ENCODE results near the gene ELP1. TPM values are rescaled to one million over a fixed set of nuclear protein-coding genes. Genes with fewer than 3 reads are reported as not detected.

Gene ELP1
- total RNA-seq, 5 donors from 2014 or later (not counting 1 experiment from before 2014, with no cell fraction given) = 23.1 to 34.5 (median 25.0) TPM

DNA sequence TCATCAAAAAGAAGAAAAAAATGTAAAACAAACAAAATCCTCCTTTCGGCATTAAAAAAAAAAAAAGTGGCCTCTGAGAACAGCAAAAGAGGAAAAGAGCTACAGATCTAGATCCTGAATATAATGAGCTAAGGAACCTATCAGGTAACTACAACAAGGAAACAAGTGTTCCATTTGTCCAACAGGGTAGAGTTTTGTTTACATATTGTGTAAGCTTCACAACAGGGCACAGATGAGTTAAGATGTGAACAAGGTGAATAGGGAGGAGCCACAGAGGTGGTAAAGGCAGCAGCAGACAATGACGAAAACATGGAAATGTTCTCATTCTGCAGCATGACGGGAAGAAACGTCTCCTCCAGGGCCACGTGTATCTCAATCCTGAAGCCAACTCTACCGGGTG, 14.4 kb downstream of the ELP1 start:
- H3K4me1 ChIP-seq (ENCODE audit: control insufficient read depth in 1 of 2, extremely low read depth in 1 of 2, insufficient read depth in 2 of 2, low read length in 2 of 2) = no peaks in the 10 kb centered on the region
- no peak for ATAC-seq (replicated peaks in 1 of 4)
- DNase-seq = no peak
- Mint-ChIP-seq H3K4me1 (peaks cover 0 to 1% (median 0%) of the 10 kb centered on the region in 3 donors), H3K27ac (peak overlapping the region in 1 of 2 donors; percentile 19), H3K4me3 (no peak overlapping the region), H3K36me3 (peaks cover 61% of the 10 kb centered on the region), H3K9me3 (no peaks in the 10 kb centered on the region), H3K27me3 (no peaks in the 10 kb centered on the region)
- no peaks in the 10 kb centered on the region for H3K27me3 ChIP-seq (replicated peaks in 1 of 2; ENCODE audit: control insufficient read depth in 2 of 2, extremely low read depth in 1 of 2, insufficient read depth in 2 of 2, low read length in 1 of 2)
- no peak overlapping the region for H3K27ac ChIP-seq (ENCODE audit: low read length)
- CTCF ChIA-PET = interaction anchor here in 1 of 2 donors (0.7 to 1.7 kb wide), 3 partner anchors 12 to 97 kb away, joined by 3 to 9 read pairs (median 3); no protein-coding TSS in a partner anchor
- 82% methylated on average over 2 of the region's 6 CpGs for WGBS (ENCODE audit: insufficient coverage)
- POLR2A ChIA-PET = interaction anchor here (0.6 to 0.7 kb wide), 3 partner anchors 79 to 273 kb away, joined by 3 to 4 read pairs (median 3); no protein-coding TSS in a partner anchor
- peaks cover 13 to 71% of the 10 kb centered on the region in 2 donors for H3K36me3 ChIP-seq (ENCODE audit: control insufficient read depth in 2 of 2, extremely low read depth in 1 of 2, insufficient read depth in 1 of 2, low read length in 1 of 2)
- no peak overlapping the region for H3K4me3 ChIP-seq (ENCODE audit: control insufficient read depth in 1 of 2, extremely low read depth in 1 of 2, low read length in 1 of 2)
- no peaks in the 10 kb centered on the region for H3K9me3 ChIP-seq

DNA sequence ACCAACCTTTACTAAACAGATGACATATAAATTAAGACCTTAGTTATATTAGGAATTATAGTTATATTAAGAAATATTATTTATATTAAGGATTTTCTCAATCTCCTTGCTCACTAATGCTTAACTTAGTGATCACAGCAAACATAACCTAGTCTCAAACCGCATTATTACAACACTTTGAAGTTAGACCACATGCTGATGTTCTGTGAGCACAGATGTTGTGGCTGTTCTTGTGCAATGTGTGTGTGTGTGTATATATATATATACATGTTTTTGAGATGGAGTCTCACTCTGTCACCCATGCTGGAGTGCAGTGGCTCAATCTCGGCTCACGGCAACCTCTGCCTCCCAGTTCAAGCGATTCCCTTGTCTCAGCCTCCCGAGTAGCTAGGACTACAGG, 20.5 kb downstream of the ELP1 start:
- peaks cover 57% of the 10 kb centered on the region for H3K36me3 Mint-ChIP-seq
- no peak for ATAC-seq (replicated peaks in 1 of 4)
- no peaks in the 10 kb centered on the region for H3K27me3 Mint-ChIP-seq
- Histone ChIP-seq H3K36me3 (ENCODE audit: control insufficient read depth in 2 of 2, extremely low read depth in 1 of 2, insufficient read depth in 1 of 2, low read length in 1 of 2) (peaks cover 5 to 53% of the 10 kb centered on the region in 2 donors), H3K27me3 (replicated peaks in 1 of 2; ENCODE audit: control insufficient read depth in 2 of 2, extremely low read depth in 1 of 2, insufficient read depth in 2 of 2, low read length in 1 of 2) (no peaks in the 10 kb centered on the region), H3K4me3 (ENCODE audit: control insufficient read depth in 1 of 2, extremely low read depth in 1 of 2, low read length in 1 of 2) (no peak overlapping the region), H3K9me3 (no peaks in the 10 kb centered on the region), H3K4me1 (ENCODE audit: control insufficient read depth in 1 of 2, extremely low read depth in 1 of 2, insufficient read depth in 2 of 2, low read length in 2 of 2) (peaks cover 3 to 13% of the 10 kb centered on the region in 2 experiments), H3K27ac (ENCODE audit: low read length) (no peak overlapping the region)
- no peaks in the 10 kb centered on the region for H3K9me3 Mint-ChIP-seq
- H3K4me1 Mint-ChIP-seq = peaks cover 18 to 27% (median 19%) of the 10 kb centered on the region in 3 donors
- H3K27ac Mint-ChIP-seq = no peak overlapping the region
- no peak for DNase-seq
- 97% methylated on average over 4 of the region's 5 CpGs for WGBS (ENCODE audit: insufficient coverage)
- H3K4me3 Mint-ChIP-seq = no peak overlapping the region
- POLR2A ChIA-PET = no interaction called here
- CTCF ChIA-PET = no interaction called here

DNA sequence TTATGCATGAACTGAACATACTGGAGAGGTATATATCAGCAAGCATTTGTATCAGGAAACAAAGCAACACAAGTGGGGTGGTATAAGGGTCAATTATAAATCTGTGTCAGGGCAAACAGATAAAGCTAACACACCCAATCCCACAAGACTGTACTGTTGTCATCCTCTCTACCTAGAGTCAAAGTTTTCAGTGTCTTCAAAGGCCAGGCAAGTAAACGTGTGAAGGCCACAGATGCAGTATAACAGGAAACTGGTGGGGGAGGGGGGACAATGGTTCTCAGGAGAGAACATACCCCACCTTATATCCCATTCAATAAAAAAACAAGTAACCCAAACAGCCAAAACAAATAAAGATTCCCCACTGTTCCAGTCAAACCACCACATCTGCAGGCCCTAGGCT, 22.1 kb downstream of the ELP1 start:
- Mint-ChIP-seq H3K27me3 (no peaks in the 10 kb centered on the region), H3K4me3 (no peak overlapping the region), H3K9me3 (no peaks in the 10 kb centered on the region), H3K27ac (peak overlapping the region; percentile 89 to 90), H3K4me1 (peaks cover 18 to 27% (median 19%) of the 10 kb centered on the region in 3 donors), H3K36me3 (peaks cover 60% of the 10 kb centered on the region)
- WGBS (ENCODE audit: insufficient coverage) = no CpG with 5 or more reads among the region's 1 CpG
- ChIA-PET POLR2A (interaction anchor here in 1 of 2 donors (0.7 kb wide), 1 partner anchor 18 kb away, joined by 4 read pairs; no protein-coding TSS in a partner anchor), CTCF (interaction anchor here in 1 of 2 donors (0.5 kb wide), 1 partner anchor 378 kb away, joined by 3 read pairs; no protein-coding TSS in a partner anchor)
- Histone ChIP-seq H3K9me3 (no peaks in the 10 kb centered on the region), H3K27me3 (replicated peaks in 1 of 2; ENCODE audit: control insufficient read depth in 2 of 2, extremely low read depth in 1 of 2, insufficient read depth in 2 of 2, low read length in 1 of 2) (no peaks in the 10 kb centered on the region), H3K27ac (ENCODE audit: low read length) (peak overlapping the region; percentile 29), H3K4me1 (ENCODE audit: control insufficient read depth in 1 of 2, extremely low read depth in 1 of 2, insufficient read depth in 2 of 2, low read length in 2 of 2) (peaks cover 3 to 13% of the 10 kb centered on the region in 2 experiments), H3K36me3 (ENCODE audit: control insufficient read depth in 2 of 2, extremely low read depth in 1 of 2, insufficient read depth in 1 of 2, low read length in 1 of 2) (peaks cover 0 to 58% of the 10 kb centered on the region in 2 donors), H3K4me3 (ENCODE audit: control insufficient read depth in 1 of 2, extremely low read depth in 1 of 2, low read length in 1 of 2) (no peak overlapping the region)
- ATAC-seq (replicated peaks in 1 of 4) = peak; percentile 27 to 90 (median 52)
- DNase-seq = peak in 20 of 35 experiments; percentile 0 to 43 (median 18)

DNA sequence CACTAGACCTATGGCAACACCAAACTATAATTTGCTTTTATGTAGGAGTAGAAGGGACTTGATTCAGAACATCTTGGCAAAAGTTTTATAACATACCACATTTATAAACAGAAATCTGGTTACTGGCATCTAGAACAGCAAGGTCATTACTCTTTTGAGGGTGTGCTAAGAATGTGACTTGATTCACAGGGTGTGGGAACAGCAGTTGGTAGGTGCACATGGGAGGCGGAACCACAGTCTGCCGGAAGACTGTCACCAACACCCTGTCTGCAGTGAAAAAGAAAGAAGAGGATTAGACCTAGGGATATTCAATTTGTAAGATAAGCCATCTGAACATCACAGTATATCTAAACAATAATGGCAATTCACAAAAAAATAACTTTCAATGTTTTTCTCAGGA, 23.0 kb downstream of the ELP1 start:
- no peaks in the 10 kb centered on the region for H3K27me3 Mint-ChIP-seq
- ChIA-PET CTCF (no interaction called here), POLR2A (no interaction called here)
- no CpG with 5 or more reads among the region's 2 CpGs for WGBS (ENCODE audit: insufficient coverage)
- H3K27ac Mint-ChIP-seq = peak overlapping the region; percentile 89 to 90
- H3K9me3 ChIP-seq = no peaks in the 10 kb centered on the region
- H3K36me3 Mint-ChIP-seq = peaks cover 60% of the 10 kb centered on the region
- peak overlapping the region; percentile 28 for H3K27ac ChIP-seq (ENCODE audit: low read length)
- no peak for ATAC-seq (replicated peaks in 1 of 4)
- H3K9me3 Mint-ChIP-seq = no peaks in the 10 kb centered on the region
- peaks cover 18 to 27% (median 19%) of the 10 kb centered on the region in 3 donors for H3K4me1 Mint-ChIP-seq
- H3K4me3 ChIP-seq (ENCODE audit: control insufficient read depth in 1 of 2, extremely low read depth in 1 of 2, low read length in 1 of 2) = no peak overlapping the region
- DNase-seq = no peak
- H3K27me3 ChIP-seq (replicated peaks in 1 of 2; ENCODE audit: control insufficient read depth in 2 of 2, extremely low read depth in 1 of 2, insufficient read depth in 2 of 2, low read length in 1 of 2) = no peaks in the 10 kb centered on the region
- peaks cover 3 to 13% of the 10 kb centered on the region in 2 experiments for H3K4me1 ChIP-seq (ENCODE audit: control insufficient read depth in 1 of 2, extremely low read depth in 1 of 2, insufficient read depth in 2 of 2, low read length in 2 of 2)
- peaks cover 0 to 63% of the 10 kb centered on the region in 2 donors for H3K36me3 ChIP-seq (ENCODE audit: control insufficient read depth in 2 of 2, extremely low read depth in 1 of 2, insufficient read depth in 1 of 2, low read length in 1 of 2)
- no peak overlapping the region for H3K4me3 Mint-ChIP-seq

DNA sequence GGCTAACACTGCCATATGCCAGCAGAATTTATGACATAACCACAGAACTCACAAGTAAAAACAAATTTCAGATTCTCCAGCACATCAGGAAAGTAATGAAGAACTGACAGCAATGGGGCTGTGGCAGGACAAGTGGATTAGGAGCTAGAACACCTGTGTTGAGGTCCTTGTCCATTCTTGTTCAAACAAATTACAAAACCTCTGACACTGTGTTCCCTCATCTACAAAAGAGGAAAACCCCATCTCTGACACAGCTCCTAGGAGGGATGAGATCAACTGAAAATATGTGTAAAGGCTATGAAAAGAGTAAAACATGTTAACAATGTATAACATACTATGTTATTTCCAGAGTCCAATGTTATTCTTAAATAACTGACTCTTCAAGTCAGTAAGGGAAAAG, 23.5 kb downstream of the ELP1 start:
- Histone ChIP-seq H3K27me3 (replicated peaks in 1 of 2; ENCODE audit: control insufficient read depth in 2 of 2, extremely low read depth in 1 of 2, insufficient read depth in 2 of 2, low read length in 1 of 2) (no peaks in the 10 kb centered on the region), H3K27ac (ENCODE audit: low read length) (no peak overlapping the region), H3K36me3 (ENCODE audit: control insufficient read depth in 2 of 2, extremely low read depth in 1 of 2, insufficient read depth in 1 of 2, low read length in 1 of 2) (peaks cover 0 to 63% of the 10 kb centered on the region in 2 donors), H3K9me3 (no peaks in the 10 kb centered on the region), H3K4me3 (ENCODE audit: control insufficient read depth in 1 of 2, extremely low read depth in 1 of 2, low read length in 1 of 2) (no peak overlapping the region), H3K4me1 (ENCODE audit: control insufficient read depth in 1 of 2, extremely low read depth in 1 of 2, insufficient read depth in 2 of 2, low read length in 2 of 2) (peaks cover 3 to 13% of the 10 kb centered on the region in 2 experiments)
- H3K27ac Mint-ChIP-seq = peak overlapping the region; percentile 89 to 90
- H3K27me3 Mint-ChIP-seq = no peaks in the 10 kb centered on the region
- DNase-seq = no peak
- peaks cover 18 to 27% (median 19%) of the 10 kb centered on the region in 3 donors for H3K4me1 Mint-ChIP-seq
- ATAC-seq (replicated peaks in 1 of 4) = no peak
- peaks cover 58% of the 10 kb centered on the region for H3K36me3 Mint-ChIP-seq
- CTCF ChIA-PET = no interaction called here
- H3K4me3 Mint-ChIP-seq = no peak overlapping the region
- no peaks in the 10 kb centered on the region for H3K9me3 Mint-ChIP-seq
- POLR2A ChIA-PET = interaction anchor here in 1 of 2 donors (0.6 kb wide), 1 partner anchor 32 kb away, joined by 3 read pairs; no protein-coding TSS in a partner anchor

DNA sequence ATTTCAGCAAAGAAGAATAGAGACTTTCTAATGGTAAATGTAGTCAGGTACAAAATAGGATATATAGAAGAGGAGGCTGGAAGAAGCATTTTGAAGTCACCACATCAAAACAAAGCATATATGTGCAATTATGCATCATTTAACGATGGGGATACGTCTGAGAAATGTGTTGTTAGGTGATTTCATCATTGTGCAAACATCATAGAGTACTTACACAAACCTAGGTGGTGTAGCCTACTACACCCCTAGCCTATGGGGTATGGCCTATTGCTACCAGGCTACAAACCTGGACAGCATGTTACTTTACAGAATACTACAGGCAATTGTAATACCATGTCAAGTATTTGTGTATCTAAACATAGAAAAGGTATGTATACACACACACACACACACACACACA, 28.4 kb downstream of the ELP1 start:
- Histone ChIP-seq H3K36me3 (ENCODE audit: control insufficient read depth in 2 of 2, extremely low read depth in 1 of 2, insufficient read depth in 1 of 2, low read length in 1 of 2) (peaks cover 3 to 85% of the 10 kb centered on the region in 2 donors), H3K9me3 (no peaks in the 10 kb centered on the region), H3K27me3 (replicated peaks in 1 of 2; ENCODE audit: control insufficient read depth in 2 of 2, extremely low read depth in 1 of 2, insufficient read depth in 2 of 2, low read length in 1 of 2) (no peaks in the 10 kb centered on the region), H3K4me3 (ENCODE audit: control insufficient read depth in 1 of 2, extremely low read depth in 1 of 2, low read length in 1 of 2) (no peak overlapping the region), H3K4me1 (ENCODE audit: control insufficient read depth in 1 of 2, extremely low read depth in 1 of 2, insufficient read depth in 2 of 2, low read length in 2 of 2) (no peaks in the 10 kb centered on the region), H3K27ac (ENCODE audit: low read length) (no peak overlapping the region)
- ChIA-PET POLR2A (no interaction called here), CTCF (no interaction called here)
- Mint-ChIP-seq H3K9me3 (no peaks in the 10 kb centered on the region), H3K27me3 (no peaks in the 10 kb centered on the region), H3K4me3 (no peak overlapping the region), H3K27ac (no peak overlapping the region), H3K36me3 (peaks cover 74% of the 10 kb centered on the region), H3K4me1 (peaks cover 0 to 3% (median under 1%) of the 10 kb centered on the region in 3 donors)
- no CpG with 5 or more reads among the region's 2 CpGs for WGBS (ENCODE audit: insufficient coverage)
- DNase-seq = no peak
- no peak for ATAC-seq (replicated peaks in 1 of 4)

Measured in T-cell (primary cell).